Measurements from ENCODE around the gene TMEM185A. TPM values are rescaled to one million over a fixed set of nuclear protein-coding genes. Genes with fewer than 3 reads are reported as not detected.
"Not testable (repeated sequence)": the region's sequence is repeated elsewhere in the genome, so short reads cannot be mapped to it uniquely, and the experiment has no call there.

Gene TMEM185A
- total RNA-seq, 2 experiments from 2014 or later: 6.2 to 14.5 TPM

GRCh38 chrX:149567621-149568417 is 63.8 kb downstream of the TMEM185A start:
- H3K4me2 ChIP-seq (ENCODE audit: low read length): no peak overlapping the region
- no peak overlapping the region for H3K4me3 ChIP-seq (ENCODE audit: low read depth, low read length, poor library complexity, severe bottlenecking)
- H4K20me1 ChIP-seq (ENCODE audit: insufficient read depth, low read length): no peaks in the 10 kb centered on the region
- intact Hi-C loops (cut with micrococcal nuclease; ENCODE audit: unreplicated experiment): no loop called here
- no peak overlapping the region for H2AFZ ChIP-seq (ENCODE audit: low read length)
- H3K9me2 ChIP-seq (ENCODE audit: insufficient read depth, low read length): no peaks in the 10 kb centered on the region
- no peak overlapping the region for H3K27ac ChIP-seq (ENCODE audit: low read depth, low read length, poor library complexity, severe bottlenecking)
- no peaks in the 10 kb centered on the region for H3K36me3 ChIP-seq (ENCODE audit: insufficient read depth, low read length)
- no peaks in the 10 kb centered on the region for H3K9me3 ChIP-seq (ENCODE audit: low read length)
- BruUV-seq (replicated peaks): no TSS peak
- TF ChIP-seq CTCF (conservative IDR thresholded peaks at IDR 0.05; ENCODE audit: low read length): no peak
- no peak for TF ChIP-seq EZH2phosphoT487 (IDR thresholded peaks at IDR 0.05; ENCODE audit: borderline replicate concordance, low read depth, low read length)
- H3K4me1 ChIP-seq (ENCODE audit: insufficient read depth, low read length, poor library complexity, severe bottlenecking): no peaks in the 10 kb centered on the region
- ChIA-PET CTCF (ENCODE audit: unreplicated experiment) (no interaction called here), POLR2A (no interaction called here)
- no peaks in the 10 kb centered on the region for H3K79me2 ChIP-seq (ENCODE audit: insufficient read depth, low read depth, low read length)
- DNase-seq (ENCODE audit: low spot score): no peak

- POLR2A ChIA-PET: no interaction called here
- H4K20me1 ChIP-seq (ENCODE audit: insufficient read depth, low read length): no peaks in the 10 kb centered on the region
- no peak overlapping the region for H3K27ac ChIP-seq (ENCODE audit: low read depth, low read length, poor library complexity, severe bottlenecking)
- H3K4me1 ChIP-seq (ENCODE audit: insufficient read depth, low read length, poor library complexity, severe bottlenecking): no peaks in the 10 kb centered on the region
- no peak for TF ChIP-seq CTCF (conservative IDR thresholded peaks at IDR 0.05; ENCODE audit: low read length)
- TF ChIP-seq EZH2phosphoT487 (IDR thresholded peaks at IDR 0.05; ENCODE audit: borderline replicate concordance, low read depth, low read length): no peak
- H3K79me2 ChIP-seq (ENCODE audit: insufficient read depth, low read depth, low read length): no peaks in the 10 kb centered on the region
- CTCF ChIA-PET (ENCODE audit: unreplicated experiment): no interaction called here
- no peaks in the 10 kb centered on the region for H3K9me3 ChIP-seq (ENCODE audit: low read length)
- no TSS peak for BruUV-seq (replicated peaks)
- intact Hi-C loops (cut with micrococcal nuclease; ENCODE audit: unreplicated experiment): no loop called here
- H3K36me3 ChIP-seq (ENCODE audit: insufficient read depth, low read length): no peaks in the 10 kb centered on the region
- H3K4me2 ChIP-seq (ENCODE audit: low read length): no peak overlapping the region
- H3K9me2 ChIP-seq (ENCODE audit: insufficient read depth, low read length): no peaks in the 10 kb centered on the region
- no peak overlapping the region for H3K4me3 ChIP-seq (ENCODE audit: low read depth, low read length, poor library complexity, severe bottlenecking)
- no peak for DNase-seq (ENCODE audit: low spot score)
- no peak overlapping the region for H2AFZ ChIP-seq (ENCODE audit: low read length)
Observed at GRCh38 chrX:149563359-149563758, 68.2 kb downstream of the TMEM185A start.

GRCh38 chrX:149555251-149555650 is 76.3 kb downstream of the TMEM185A start:
- H3K36me3 ChIP-seq (ENCODE audit: insufficient read depth, low read length); DNase-seq (ENCODE audit: low spot score); H4K20me1 ChIP-seq (ENCODE audit: insufficient read depth, low read length); H3K4me2 ChIP-seq (ENCODE audit: low read length); H3K9me2 ChIP-seq (ENCODE audit: insufficient read depth, low read length); H2AFZ ChIP-seq (ENCODE audit: low read length); H3K4me1 ChIP-seq (ENCODE audit: insufficient read depth, low read length, poor library complexity, severe bottlenecking); CTCF ChIA-PET (ENCODE audit: unreplicated experiment); H3K79me2 ChIP-seq (ENCODE audit: insufficient read depth, low read depth, low read length); intact Hi-C loops (cut with micrococcal nuclease; ENCODE audit: unreplicated experiment); H3K9me3 ChIP-seq (ENCODE audit: low read length); H3K27ac ChIP-seq (ENCODE audit: low read depth, low read length, poor library complexity, severe bottlenecking); H3K4me3 ChIP-seq (ENCODE audit: low read depth, low read length, poor library complexity, severe bottlenecking); BruUV-seq (replicated peaks); POLR2A ChIA-PET: not testable (repeated sequence)

GRCh38 chrX:149551939-149552248 is 79.7 kb downstream of the TMEM185A start:
- H3K4me1 ChIP-seq (ENCODE audit: insufficient read depth, low read length, poor library complexity, severe bottlenecking); H3K79me2 ChIP-seq (ENCODE audit: insufficient read depth, low read depth, low read length); CTCF ChIA-PET (ENCODE audit: unreplicated experiment); H2AFZ ChIP-seq (ENCODE audit: low read length); H4K20me1 ChIP-seq (ENCODE audit: insufficient read depth, low read length); H3K36me3 ChIP-seq (ENCODE audit: insufficient read depth, low read length); H3K4me3 ChIP-seq (ENCODE audit: low read depth, low read length, poor library complexity, severe bottlenecking); H3K4me2 ChIP-seq (ENCODE audit: low read length); H3K9me2 ChIP-seq (ENCODE audit: insufficient read depth, low read length); DNase-seq (ENCODE audit: low spot score); H3K9me3 ChIP-seq (ENCODE audit: low read length); intact Hi-C loops (cut with micrococcal nuclease; ENCODE audit: unreplicated experiment); BruUV-seq (replicated peaks); H3K27ac ChIP-seq (ENCODE audit: low read depth, low read length, poor library complexity, severe bottlenecking); POLR2A ChIA-PET: not testable (repeated sequence)

- H3K36me3 ChIP-seq (ENCODE audit: insufficient read depth, low read length); H3K79me2 ChIP-seq (ENCODE audit: insufficient read depth, low read depth, low read length); CTCF ChIA-PET (ENCODE audit: unreplicated experiment); H4K20me1 ChIP-seq (ENCODE audit: insufficient read depth, low read length); H3K9me2 ChIP-seq (ENCODE audit: insufficient read depth, low read length); H3K4me3 ChIP-seq (ENCODE audit: low read depth, low read length, poor library complexity, severe bottlenecking); H2AFZ ChIP-seq (ENCODE audit: low read length); H3K9me3 ChIP-seq (ENCODE audit: low read length); POLR2A ChIA-PET; BruUV-seq (replicated peaks); DNase-seq (ENCODE audit: low spot score); H3K4me2 ChIP-seq (ENCODE audit: low read length); H3K4me1 ChIP-seq (ENCODE audit: insufficient read depth, low read length, poor library complexity, severe bottlenecking); intact Hi-C loops (cut with micrococcal nuclease; ENCODE audit: unreplicated experiment); H3K27ac ChIP-seq (ENCODE audit: low read depth, low read length, poor library complexity, severe bottlenecking): not testable (repeated sequence)
Observed at GRCh38 chrX:149551245-149551938, 80.2 kb downstream of the TMEM185A start.

All from OCI-LY7 (cell line).